GM12878 (cell line): Measurements from ENCODE around the gene FAM186B. TPM values are rescaled to one million over a fixed set of nuclear protein-coding genes. Genes with fewer than 3 reads are reported as not detected.

Experiments
- BRCA1 ChIP-seq: IDR thresholded peaks from 2 replicates; pipeline ENCODE4 v1.6.1; 2011; ENCODE audit warnings: low read depth, low read length, improper control_type of control experiment
- EZH2 ChIP-seq: IDR thresholded peaks from 2 replicates; pipeline ENCODE4 v1.6.1; 2012; ENCODE audit warnings: low read depth, mild to moderate bottlenecking, control low read depth, inconsistent platforms, low read length, borderline replicate concordance; ENCODE audit not compliant: control insufficient read depth
- KAT2A ChIP-seq: conservative IDR thresholded peaks from 2 replicates; pipeline ENCODE4 v1.6.1; 2011; ENCODE audit warnings: low read depth, low read length; ENCODE audit not compliant: control insufficient read depth
- KDM1A ChIP-seq: fragments of 200-600 bp; sonication (generic); IDR thresholded peaks from 2 replicates; pipeline ENCODE4 v1.6.1; 2016; ENCODE audit warnings: borderline replicate concordance
- MEF2B ChIP-seq: fragments of 450-650 bp; IDR thresholded peaks from 2 replicates; pipeline ENCODE4 v1.6.1; 2018; ENCODE audit warnings: mild to moderate bottlenecking, moderate library complexity; ENCODE audit not compliant: partially characterized antibody, poor library complexity, severe bottlenecking
- MTA3 ChIP-seq: IDR thresholded peaks from 2 replicates; pipeline ENCODE4 v1.6.1; 2012; ENCODE audit warnings: low read length, inconsistent platforms, borderline replicate concordance
- MXI1 ChIP-seq: fragments of 150-350 bp; IDR thresholded peaks from 2 replicates; pipeline ENCODE4 v1.6.1; 2011; ENCODE audit warnings: low read depth, mild to moderate bottlenecking, inconsistent platforms, low read length, improper control_type of control experiment
- USF2 ChIP-seq: IDR thresholded peaks from 2 replicates; pipeline ENCODE4 v1.6.1; 2011; ENCODE audit warnings: low read depth, low read length, improper control_type of control experiment, borderline replicate concordance
- polyA plus RNA-seq, 11 experiments: library from polyadenylated mRNA; depleted of rRNA in 4 of 11; unstranded in 6 of 11; stranded (reverse) in 5 of 11; fragments of >200 nt; fragmentation: Nextera tagmentation in 4 of 11; fragmentation: Illumina TruSeq in 1 of 11; extraction: Ambion mirVana in 4 of 11; extraction: Trizol in 1 of 11; gene quantifications; 1 replicate in 1 of 11; 2 replicates in 10 of 11; pipeline versions ENCODE4 v1.2.1 to v1.2.3, GENCODE V29; 2011 to 2016; ENCODE audit warnings: inconsistent platforms in 2 of 11, missing spikeins in 2 of 11, low read depth in 1 of 11
- total RNA-seq, 4 experiments: library from RNA; depleted of rRNA in 3 of 4; stranded (reverse); fragments of >200 nt in 3 of 4; fragmentation: Illumina TruSeq in 1 of 4; extraction: Trizol in 1 of 4; gene quantifications; 2 replicates each; pipeline versions ENCODE4 v1.2.1 to v1.2.3, GENCODE V29; 2013 to 2021
- TF ChIP-seq, protein P1 (sequence below): fragments of 450-650 bp; IDR thresholded peaks from 2 replicates; pipeline ENCODE4 v1.6.1; 2016; ENCODE audit warnings: mild to moderate bottlenecking
- TF ChIP-seq, protein P2 (sequence below), 3 experiments: IDR thresholded peaks in 2 of 3; conservative IDR thresholded peaks in 1 of 3; 2 replicates each; pipeline ENCODE4 v1.5.1; 2011; ENCODE audit warnings: low read depth in 3 of 3, low read length in 3 of 3, mild to moderate bottlenecking in 3 of 3, control low read depth in 2 of 3, moderate library complexity in 2 of 3, inconsistent platforms in 1 of 3, mixed read lengths in 1 of 3; ENCODE audit not compliant: control insufficient read depth in 2 of 3, insufficient read depth in 1 of 3; ENCODE audit errors: extremely low read depth in 1 of 3
- TF ChIP-seq, protein P3 (sequence below): IDR thresholded peaks from 2 replicates; pipeline ENCODE4 v1.6.1; 2011; ENCODE audit warnings: low read depth, mild to moderate bottlenecking, low read length, moderate library complexity, borderline replicate concordance; ENCODE audit errors: extremely low read depth

The FAM186B gene
- total and polyA plus RNA-seq, 10 of the 15 experiments (the other 5 are each of a cell fraction or from before 2014, with no cell fraction given): 0.13 to 0.79 (median 0.51) TPM

DNA sequence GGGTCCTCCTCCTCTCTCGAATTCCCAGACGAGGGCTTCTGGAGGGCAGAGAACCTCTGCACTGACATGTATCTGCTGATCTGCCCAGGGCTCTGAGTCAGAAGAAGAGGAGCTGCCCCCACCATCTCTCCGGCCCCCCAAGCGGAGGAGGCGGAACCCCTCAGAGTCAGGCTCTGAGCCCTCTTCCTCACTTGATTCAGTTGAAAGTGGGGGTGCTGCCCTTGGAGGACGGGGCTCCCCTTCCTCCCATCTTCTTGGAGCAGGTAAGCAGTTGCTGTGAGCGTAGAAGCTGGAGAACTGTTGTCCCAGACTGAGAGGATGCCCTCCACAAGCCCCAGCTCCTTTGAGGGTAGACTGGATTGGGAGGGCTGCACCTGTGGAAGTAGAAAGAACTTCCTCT lies 37.7 kb upstream of the FAM186B start (continued):
- TF ChIP-seq USF2 (no peak), KAT2A (no peak), MXI1 (no peak), EZH2 (no peak), MEF2B (no peak), KDM1A (no peak), BRCA1 (no peak), MTA3 (no peak)
- TF ChIP-seq, protein P1, sequence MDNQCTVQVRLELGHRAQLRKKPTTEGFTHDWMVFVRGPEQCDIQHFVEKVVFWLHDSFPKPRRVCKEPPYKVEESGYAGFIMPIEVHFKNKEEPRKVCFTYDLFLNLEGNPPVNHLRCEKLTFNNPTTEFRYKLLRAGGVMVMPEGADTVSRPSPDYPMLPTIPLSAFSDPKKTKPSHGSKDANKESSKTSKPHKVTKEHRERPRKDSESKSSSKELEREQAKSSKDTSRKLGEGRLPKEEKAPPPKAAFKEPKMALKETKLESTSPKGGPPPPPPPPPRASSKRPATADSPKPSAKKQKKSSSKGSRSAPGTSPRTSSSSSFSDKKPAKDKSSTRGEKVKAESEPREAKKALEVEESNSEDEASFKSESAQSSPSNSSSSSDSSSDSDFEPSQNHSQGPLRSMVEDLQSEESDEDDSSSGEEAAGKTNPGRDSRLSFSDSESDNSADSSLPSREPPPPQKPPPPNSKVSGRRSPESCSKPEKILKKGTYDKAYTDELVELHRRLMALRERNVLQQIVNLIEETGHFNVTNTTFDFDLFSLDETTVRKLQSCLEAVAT: no peak
- TF ChIP-seq, protein P2, sequence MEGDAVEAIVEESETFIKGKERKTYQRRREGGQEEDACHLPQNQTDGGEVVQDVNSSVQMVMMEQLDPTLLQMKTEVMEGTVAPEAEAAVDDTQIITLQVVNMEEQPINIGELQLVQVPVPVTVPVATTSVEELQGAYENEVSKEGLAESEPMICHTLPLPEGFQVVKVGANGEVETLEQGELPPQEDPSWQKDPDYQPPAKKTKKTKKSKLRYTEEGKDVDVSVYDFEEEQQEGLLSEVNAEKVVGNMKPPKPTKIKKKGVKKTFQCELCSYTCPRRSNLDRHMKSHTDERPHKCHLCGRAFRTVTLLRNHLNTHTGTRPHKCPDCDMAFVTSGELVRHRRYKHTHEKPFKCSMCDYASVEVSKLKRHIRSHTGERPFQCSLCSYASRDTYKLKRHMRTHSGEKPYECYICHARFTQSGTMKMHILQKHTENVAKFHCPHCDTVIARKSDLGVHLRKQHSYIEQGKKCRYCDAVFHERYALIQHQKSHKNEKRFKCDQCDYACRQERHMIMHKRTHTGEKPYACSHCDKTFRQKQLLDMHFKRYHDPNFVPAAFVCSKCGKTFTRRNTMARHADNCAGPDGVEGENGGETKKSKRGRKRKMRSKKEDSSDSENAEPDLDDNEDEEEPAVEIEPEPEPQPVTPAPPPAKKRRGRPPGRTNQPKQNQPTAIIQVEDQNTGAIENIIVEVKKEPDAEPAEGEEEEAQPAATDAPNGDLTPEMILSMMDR (IDR thresholded peaks at IDR 0.05 in 2 of 3, conservative IDR thresholded peaks at IDR 0.05 in 1 of 3; ENCODE audit: control insufficient read depth in 2 of 3, extremely low read depth in 1 of 3, insufficient read depth in 1 of 3, low read depth in 3 of 3, low read length in 3 of 3): no peak
- TF ChIP-seq, protein P3, sequence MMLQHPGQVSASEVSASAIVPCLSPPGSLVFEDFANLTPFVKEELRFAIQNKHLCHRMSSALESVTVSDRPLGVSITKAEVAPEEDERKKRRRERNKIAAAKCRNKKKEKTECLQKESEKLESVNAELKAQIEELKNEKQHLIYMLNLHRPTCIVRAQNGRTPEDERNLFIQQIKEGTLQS: no peak
